NAMALWA (cell line): ENCODE measurements around the gene SP3.
A peak's percentile ranks its signal among the peaks of the same experiment; 100 is the strongest.

Experiments used
- DNase-seq: peaks from one replicate; pipeline ENCODE4 v3.0.0-alpha.2; 2015; ENCODE audit warnings: low spot score

Gene SP3

DNA sequence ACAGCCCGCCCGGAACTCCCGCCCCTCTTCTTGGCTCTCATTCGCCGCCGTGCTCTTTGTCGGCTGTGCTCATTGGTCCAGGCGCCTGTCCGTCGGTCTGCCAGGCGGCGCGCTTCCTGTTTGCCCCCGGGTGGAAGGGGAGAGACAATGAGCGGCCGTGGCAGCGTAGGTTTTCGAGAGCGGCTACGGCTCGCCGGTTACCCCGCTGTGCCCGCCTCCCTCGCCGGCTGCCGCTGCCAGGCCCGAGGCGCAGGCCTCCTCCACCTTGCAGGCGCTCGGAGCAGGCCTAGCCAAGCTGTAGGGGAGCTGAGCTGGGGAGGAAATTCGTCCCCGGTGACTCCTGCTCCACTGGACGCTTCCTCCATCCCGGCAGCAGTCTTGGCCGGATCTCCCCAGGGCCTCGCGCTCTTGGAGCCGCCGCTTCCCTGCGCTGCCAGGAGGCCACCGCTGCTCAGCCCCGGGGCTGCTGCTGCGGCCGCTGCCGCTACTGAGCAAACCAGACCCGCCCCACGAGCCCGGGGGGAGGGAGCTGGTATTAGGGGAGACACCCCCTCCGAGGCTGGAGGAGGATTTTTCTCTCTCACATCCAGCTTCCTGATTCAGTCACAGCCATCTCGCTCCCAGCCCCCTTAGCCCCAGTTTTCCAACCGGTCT is at the start of gene SP3:
Gene SP3, minus strand, starts transcription at position 2 of the 654 bp plus-strand sequence. CDS start 202 bp downstream, outside the sequence.
- DNase-seq, result peak; percentile 97

DNA sequence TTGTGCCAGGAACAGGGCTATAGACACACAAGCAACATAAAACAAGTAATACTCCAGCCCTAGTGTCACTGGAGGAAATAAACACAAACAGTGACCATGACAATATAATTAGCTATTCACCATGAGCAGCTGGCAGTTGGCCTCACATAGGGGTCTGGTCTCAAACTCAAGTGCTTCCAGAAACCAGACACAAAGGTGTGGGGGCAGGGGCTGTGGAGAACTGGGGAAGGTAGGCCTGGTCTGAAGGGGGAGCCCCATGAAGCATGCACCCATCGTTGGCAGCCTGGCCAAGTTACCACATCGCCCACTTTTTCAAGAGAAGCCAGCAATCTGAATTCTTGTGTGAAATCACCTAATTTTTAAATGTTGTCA is 49.5 kb upstream of the SP3 start:
- no peak for DNase-seq

DNA sequence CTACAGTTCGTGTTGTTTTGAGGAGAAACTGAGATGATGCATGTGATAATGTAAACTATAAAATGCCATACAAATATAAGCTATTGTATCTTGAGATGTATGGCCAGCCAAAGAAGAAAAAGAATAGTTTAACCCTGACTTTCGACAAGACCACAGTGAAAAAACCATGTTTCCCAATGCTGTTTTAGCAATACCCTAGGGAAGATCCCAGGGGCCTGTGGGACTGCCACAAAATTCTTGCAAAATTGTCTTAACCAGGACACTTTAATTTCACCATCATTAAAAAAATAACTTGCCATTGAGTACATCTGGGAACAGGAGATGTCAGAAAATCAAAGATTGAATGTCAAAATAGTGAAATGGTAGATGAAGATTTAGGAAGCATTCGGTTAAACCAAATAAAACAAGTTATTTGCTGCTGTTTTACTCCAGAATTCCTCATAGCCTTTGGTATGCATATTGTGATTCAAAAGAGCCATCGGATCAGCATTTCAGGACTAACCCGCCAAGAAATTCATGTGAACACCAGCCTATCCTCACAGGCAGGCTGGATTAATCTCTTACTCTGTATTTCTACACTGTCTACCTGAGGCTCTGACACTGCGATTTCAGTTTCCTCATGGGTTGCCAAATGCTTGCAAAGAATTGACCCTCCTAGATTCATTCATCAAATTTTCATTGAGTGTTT is 49.0 kb upstream of the SP3 start:
- DNase-seq, result no peak

DNA sequence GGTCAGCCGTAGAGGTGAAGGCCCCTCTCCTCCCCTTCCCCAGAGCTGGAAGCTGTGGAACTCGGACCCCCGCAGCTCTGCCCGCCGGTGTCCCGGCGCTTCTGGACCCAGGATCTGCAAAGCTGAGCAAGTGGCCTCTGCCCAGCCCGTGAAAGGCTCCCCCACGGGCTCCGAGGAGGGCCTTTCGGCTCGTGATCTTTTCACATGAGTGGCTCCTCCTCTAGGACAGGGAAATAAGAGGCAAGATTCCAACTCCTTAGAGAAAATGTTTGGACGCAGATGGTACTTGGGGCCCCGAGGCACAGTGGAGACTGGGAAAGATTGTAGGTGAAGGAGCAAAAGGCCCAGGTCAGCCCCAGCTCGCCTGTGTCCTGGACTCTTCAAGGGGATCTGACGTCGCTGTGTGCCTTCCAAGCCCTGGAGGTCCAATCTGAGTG is 48.2 kb upstream of the SP3 start:
- DNase-seq, result no peak

DNA sequence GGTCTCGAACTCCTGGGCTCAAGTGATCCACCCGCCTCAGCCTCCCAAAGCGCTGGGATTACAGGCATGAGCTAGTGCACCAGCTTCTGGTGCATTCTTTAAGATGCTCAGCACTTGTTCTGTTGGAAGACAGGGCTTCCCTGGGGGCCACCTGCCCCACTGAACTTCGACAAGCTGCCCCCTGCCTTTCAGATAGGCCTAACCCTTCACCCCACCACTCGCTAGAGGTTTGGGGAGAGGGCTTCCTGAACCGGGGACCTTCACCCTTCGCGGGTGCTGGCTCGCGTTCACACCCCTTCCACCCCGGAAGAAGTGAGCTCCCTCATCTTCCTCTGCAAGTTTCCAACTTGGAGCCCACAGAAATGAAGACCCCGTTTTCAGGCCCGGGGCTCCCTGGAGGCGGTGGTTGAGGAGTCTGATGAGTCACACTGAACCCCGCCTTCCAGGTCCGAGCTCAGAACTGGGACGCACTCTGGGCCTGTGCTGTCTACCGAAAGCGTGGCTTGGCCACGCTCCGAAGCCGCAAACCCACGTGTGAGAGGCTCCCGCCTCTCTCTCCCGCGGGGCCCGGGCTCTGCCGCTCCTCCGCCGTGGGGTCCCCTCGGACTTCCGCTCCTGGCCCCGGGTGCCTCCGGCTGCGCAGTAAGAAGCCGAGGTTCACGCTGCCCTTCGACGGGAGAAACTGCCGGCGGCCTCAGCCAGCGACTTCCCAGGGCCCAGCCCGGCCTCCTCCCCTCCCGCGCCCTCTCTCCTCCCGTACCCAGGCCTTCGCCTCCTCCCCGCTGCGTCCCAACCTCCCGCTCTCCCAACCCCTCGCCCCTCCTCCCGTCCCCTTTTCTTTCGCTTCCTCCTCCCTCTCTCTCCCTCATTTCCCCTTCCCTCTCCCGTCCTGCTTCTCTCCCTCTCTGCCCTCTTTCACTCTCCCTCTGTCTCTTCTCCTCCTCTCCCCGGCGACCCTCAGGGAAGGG is 47.5 kb upstream of the SP3 start:
- DNase-seq, result no peak

DNA sequence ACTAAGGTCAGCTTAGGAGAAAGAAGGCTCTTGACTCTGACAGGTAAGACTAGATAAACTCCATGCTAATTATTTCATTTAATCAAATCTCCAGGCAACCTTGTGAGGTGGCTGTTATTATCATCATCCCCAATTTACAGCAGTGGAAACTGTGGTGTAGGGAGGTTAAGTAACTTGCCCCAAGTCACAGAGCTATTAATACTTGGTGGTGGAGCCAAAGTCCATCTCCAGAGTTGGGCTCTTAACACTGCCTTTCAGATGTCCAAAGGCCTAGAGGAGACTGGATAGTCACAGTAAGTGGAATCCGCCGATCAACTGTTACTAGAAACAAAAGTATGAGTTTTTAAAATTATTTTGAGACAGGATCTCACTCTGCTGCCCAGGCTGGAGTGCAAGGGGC is 46.6 kb upstream of the SP3 start:
- DNase-seq, result no peak

DNA sequence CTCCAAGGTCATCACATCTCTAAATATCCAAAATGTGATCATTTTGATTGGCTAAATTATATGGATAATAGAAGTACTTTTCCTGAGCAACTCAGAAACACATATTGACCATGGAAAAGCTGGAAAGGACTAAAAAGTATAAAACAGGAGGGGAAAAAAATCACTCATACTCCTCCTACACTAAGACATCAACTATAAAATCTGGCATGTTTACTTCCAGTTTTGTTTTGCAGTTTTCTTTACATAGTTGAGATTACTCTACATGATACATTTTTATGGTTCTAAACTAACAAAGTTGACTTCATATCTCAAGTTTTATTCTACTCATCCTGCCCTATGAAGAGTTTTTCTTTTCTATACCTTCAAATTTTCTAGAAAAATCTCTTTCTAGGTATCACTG is 46.0 kb upstream of the SP3 start:
- DNase-seq, result no peak

DNA sequence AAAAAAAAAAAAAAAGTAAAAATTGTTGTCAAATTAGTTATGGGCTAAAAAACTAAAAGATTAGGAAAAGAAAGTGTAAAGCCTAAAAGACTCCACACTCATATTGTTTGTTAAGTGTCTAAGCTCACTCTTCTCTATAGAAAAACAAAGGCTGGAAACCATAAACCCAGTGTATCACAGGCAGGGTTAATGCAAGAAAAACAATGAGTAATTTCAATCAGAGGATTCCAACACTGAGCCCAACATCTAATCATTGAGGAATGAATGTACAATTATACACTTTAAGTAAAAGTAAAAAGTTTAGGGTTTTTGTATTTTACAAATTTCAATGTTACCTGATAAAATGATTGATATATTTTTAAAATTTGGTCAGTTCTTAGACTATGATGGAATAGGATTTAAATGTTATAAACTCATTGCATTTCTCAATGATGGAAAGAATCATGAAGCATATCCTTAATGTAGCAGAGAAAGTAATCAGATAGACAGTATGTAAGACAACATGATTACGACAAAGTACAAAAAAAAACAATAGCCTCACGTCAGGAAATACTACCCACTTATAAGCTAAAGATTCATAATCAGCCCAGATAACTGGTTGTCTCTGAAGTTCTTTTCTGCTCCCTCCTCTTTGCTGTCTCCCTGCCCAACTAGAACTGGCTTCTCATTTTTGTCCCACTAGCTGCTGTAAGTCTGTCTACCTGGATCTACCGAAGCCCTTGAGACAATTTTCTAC is 44.5 kb upstream of the SP3 start:
- no peak for DNase-seq

DNA sequence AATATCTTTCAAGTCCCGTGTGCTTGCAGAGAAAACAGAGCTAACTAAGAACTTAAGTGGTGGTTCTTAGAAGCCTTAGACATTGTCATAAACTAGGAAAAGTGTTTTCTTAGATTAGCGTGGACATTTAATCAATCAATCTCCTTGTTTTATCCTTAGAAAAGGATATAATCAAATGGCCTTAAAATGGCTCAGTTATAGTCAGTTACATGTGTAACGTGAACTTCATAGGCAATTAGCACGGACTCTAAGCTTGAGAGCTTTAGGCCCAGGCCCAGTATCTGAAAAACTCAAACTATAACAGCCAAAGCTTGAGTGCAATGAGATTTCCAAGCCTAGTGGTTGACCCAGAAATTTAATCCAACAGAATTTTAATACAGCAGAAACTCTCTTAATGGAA is 43.5 kb upstream of the SP3 start:
- no peak for DNase-seq

DNA sequence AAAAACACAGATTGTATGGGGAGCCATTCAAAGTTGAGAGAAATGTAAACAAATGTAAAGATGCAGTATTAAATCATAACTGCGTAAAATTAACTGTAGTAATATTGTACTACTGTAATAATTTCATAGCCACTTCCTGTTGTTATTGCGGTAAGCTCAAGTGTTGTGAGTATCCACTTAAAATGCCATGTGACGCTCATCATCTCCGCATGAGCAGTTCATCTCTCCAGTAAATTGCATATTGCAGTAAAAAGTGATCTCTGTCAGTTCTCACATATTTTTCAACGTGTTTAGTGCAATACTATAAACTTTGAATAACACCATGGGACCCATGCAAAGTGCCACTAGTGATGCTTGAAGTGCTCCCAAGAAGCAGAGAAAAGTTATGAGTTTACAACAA is 41.8 kb upstream of the SP3 start:
- no peak for DNase-seq

DNA sequence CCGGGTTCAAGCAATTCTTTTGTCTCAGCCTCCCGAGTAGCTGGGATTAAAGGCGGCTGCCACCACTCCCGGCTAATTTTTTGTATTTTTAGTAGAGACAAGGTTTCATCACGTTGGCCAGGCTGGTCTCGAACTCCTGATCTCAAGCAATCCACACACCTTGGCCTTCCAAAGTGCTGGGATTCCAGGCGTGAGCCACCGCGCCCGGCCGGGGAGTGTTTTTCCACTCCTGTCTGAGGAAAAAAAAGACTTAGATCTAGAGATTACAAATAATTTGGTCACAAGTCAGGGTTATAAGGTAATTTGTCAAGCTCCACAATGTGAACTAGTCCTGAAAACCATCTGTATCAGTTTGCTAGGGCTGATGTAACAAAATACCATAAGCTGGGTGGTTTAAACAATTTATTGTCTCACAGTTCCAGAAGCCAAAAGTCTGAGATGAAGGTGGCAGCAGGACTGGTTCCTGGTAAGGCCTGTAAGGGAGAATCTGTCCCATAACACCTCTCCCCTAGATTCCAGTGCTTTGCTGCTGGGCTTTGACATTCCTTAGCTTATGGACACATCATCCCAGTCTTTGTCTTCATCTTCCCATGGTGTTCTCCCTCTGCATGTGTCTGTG is 40.7 kb upstream of the SP3 start:
- DNase-seq, result no peak

DNA sequence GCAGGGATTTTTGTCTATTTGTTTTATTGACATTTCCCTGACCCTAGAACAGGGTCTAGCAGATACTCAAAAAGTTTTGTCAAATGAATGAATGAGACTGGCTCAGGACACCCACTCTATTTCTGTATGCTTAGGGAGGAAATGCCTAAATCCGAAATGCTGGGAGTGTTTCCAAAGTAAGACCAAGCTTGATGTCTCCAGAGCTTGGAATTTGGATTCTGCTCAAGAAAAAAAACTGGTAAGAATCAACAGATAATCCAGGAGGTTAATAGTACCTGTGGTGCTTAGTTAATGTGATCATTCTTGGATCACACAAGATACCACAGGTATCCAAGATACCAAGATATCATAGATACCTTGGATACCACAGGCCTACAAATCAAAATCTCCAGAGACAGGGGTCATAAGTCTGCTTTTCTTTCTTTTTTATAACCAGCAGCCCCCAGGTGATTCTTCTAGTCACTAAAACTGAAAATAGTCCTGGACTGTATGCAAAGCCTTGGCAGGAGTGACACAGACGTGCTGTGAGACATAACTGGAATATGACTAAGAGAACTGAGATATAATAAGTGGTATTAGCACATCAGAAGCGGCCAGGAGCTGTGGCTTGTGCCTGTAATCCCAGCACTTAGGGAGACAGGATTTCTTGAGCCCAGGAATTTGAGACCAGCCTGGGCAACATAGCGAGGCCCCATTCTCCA is 39.9 kb upstream of the SP3 start:
- DNase-seq, result no peak

DNA sequence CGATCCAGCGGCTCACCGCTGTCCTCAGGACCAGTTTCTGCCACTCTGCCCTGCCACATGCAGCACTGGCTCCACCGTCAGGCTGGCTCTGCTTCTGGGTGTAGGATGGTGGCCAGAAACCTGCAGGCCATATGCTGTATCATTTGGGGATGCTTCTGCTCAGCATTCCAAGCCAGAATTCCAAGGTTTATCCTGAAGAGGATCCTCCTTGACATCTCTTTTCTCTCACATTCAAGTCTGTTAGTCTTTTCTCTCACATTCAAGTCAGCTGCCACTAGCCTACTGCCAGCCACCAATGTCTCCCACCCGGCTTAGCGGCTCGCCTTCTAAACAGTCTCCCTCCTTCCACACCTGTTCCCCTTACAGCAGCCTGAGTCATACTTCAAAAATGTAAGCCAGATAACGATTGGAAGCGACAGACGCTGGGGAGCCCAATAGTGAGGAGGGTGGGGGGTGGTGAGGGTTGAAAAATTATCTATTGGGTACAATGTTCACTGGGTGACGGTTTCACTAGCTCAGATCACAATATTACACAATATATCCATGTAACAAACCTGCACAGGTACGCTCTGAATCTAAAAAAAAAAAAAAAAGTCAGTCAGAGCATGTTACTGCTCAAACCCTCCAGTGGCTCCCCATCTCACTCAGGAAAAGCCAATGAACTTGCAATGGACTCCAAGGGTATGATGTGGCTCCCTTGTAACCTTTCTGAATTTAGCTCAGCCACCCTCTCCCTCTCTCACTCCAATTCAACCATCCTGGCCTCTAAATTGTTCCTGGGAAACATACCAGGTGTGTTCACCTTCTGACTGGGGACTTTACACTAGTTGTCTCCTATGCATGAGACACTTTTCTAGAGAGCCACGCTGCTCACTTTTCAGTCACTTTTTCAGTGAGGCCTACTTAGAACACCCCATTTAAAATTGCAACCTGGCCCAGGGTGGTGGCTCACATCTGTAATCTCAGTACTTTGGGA is 38.8 kb upstream of the SP3 start:
- DNase-seq, result no peak

DNA sequence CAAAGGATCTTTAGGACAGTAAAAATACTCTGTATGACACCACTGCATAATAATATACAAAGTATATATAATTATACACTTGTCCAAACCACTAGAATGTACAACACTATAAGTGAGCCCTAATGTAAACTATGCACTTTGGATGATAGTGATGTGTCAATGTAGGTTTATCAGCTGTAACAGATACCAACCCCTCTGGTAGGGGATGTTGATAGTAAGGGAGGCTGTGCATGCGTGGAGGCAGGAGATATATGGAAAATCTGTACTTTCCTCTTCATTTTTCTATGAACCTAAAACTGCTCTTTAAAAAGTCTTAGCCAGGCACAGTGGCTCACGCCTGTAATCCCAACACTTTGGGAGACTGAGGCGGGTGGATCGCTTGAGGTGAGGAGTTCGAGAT is 37.5 kb upstream of the SP3 start:
- no peak for DNase-seq

DNA sequence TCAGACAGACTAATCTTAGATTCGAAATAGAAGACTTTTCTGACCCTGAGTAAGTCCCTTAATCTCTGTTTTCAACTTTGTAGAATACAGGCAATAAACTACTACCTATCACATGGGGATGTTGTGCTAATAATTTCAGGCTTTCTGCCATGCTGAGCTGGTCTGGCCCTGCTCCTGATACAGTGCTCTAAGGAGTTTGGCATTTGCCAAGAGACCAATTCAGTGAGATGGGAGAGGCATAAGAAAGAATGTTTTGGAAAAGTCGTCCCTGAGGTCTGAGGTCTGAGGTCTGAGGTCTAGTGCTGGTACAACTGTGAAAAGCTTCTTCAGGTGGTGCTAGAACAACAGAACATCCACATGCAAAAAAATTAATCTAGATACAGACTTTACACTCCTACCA is 35.9 kb upstream of the SP3 start:
- DNase-seq, result no peak

DNA sequence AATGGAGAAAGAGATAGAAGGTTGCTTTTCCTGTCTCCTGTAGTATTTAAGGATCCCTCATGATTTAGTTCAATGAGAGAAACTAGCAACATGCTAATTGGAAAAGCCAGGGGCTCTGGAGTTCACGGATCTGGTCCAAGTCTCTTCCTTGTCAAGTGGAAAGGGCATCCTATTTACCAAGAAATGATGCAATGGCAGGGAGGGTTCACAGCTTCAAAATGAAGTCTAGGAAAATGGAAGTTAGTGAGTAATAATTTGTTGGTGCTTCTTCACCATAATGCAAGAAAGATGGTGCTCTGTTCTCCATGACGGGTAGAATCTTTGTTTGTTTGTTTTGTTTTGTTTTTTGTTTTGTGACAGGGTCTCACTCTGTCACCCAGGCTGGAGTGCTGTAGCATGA is 34.6 kb upstream of the SP3 start:
- DNase-seq, result no peak

DNA sequence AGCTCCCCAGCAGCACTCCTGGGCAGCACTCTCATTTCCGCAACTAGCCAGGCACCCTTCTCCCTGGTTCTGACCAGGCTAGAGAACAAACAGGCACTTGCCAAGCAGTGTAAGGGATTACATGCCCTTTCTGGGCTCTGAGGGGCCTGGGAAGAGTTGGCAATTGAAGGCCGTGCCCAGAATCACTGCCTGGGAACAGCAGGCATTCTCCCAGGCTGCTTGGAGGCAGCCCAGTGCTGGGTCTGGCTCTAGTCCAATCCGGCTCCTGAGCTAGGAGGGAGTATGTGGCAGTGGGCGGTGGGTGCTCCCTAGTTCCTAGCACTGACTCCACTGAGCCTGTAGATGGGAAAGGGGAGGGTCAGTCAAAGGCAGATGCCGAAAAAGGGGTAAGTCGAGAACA is 34.1 kb upstream of the SP3 start:
- no peak for DNase-seq

DNA sequence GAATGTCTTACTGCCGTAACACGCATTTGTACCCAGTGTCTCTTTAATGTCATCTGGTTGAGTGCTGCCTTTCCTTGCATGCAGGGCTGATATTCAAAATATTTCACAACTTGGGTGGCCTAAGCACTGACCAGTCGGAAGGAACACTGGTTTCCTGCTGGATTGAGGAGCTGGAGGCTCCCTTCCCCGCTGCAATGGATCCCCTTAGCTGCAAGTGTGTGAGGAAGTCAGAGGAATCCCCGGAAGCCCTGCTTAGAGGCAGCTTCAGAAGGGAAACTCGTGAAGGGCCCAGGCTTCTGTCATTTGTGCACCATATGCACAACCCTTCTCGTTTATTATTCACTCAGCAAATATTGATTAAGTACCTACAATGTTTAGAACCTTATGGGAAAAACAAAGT is 33.2 kb upstream of the SP3 start:
- DNase-seq, result no peak

DNA sequence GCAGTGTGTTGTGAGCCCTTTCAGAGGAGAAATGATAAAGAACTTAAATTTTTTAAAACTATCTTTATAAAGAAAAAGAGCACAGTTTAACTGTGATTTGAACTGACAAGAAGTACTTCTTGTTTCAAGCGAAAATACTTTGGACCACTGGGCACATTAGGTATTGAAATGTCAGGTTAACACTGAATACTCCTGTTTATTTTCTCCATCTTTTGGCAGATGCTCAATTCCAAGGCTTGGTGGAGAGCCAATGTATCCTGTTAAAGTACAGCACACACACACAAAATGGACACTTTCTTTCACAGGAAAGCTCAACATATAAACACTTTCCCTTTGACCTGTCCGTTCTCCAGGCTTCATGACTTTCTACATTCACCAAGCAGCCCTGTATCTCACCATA is 32.6 kb upstream of the SP3 start:
- no peak for DNase-seq

DNA sequence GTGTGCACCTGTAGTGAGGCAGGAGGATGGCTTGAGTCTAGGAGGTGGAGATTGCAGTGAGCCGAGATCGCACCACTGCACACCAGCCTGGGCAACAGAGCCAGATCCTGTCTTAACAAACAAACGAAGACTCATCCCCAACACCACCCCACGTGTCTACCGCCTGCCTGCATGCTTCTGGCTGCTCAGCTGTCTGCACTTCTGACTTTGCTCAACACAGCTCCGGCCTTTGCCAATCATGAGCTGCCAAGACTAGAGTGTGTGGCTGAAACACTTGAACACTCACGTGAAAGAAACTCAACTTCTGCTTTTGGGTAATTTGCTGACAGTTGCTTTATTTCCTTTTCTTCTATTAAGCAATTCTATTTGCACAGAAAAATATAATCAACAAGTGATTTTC is 32.1 kb upstream of the SP3 start:
- DNase-seq, result peak; percentile 65
